HepG2 (cell line): ENCODE results near the gene FALEC. TPM values are rescaled to one million over a fixed set of nuclear protein-coding genes. Genes with fewer than 3 reads are reported as not detected.

Experiments used
- EP300 ChIP-seq, 3 experiments: sonication (generic) in 1 of 3; formaldehyde crosslinking in 1 of 3; IDR thresholded peaks; 2 replicates each; pipeline versions ENCODE4 v1.5.1 to v1.6.1; 2011 to 2020; ENCODE audit warnings: low read depth in 2 of 3, low read length in 2 of 3, borderline replicate concordance in 1 of 3, improper control_type of control experiment in 1 of 3, mild to moderate bottlenecking in 1 of 3, missing genetic modification reagents in 1 of 3, moderate library complexity in 1 of 3
- IRX3 ChIP-seq: sonication (generic); formaldehyde crosslinking; IDR thresholded peaks from 2 replicates; pipeline ENCODE4 v1.8.1; 2023; ENCODE audit warnings: mild to moderate bottlenecking, low read depth, missing genetic modification reagents, borderline replicate concordance
- KDM5A ChIP-seq: fragments of 200-600 bp; sonication (generic); IDR thresholded peaks from 2 replicates; pipeline ENCODE4 v1.7.0; 2018; ENCODE audit warnings: antibody characterized with exemption, mild to moderate bottlenecking, low read length, borderline replicate concordance
- TCF7 ChIP-seq: sonication (generic); IDR thresholded peaks from 2 replicates; pipeline ENCODE4 v1.6.1; 2016; ENCODE audit warnings: antibody characterized with exemption, low read depth
- ZNF530 ChIP-seq: sonication (generic); formaldehyde crosslinking; IDR thresholded peaks from 2 replicates; pipeline ENCODE4 v1.5.0; 2020; ENCODE audit warnings: low read depth, mild to moderate bottlenecking, missing genetic modification reagents
- ZNF614 ChIP-seq: IDR thresholded peaks from 2 replicates; pipeline ENCODE4 v1.6.1; 2018; ENCODE audit warnings: missing biosample characterization, missing genetic modification reagents, inconsistent platforms, borderline replicate concordance
- ZSCAN21 ChIP-seq: sonication (generic); formaldehyde crosslinking; IDR thresholded peaks from 2 replicates; pipeline ENCODE4 v1.8.0; 2022; ENCODE audit warnings: mild to moderate bottlenecking, missing genetic modification reagents, moderate library complexity, borderline replicate concordance
- polyA plus RNA-seq, 8 experiments: library from polyadenylated mRNA; depleted of rRNA in 3 of 8; stranded (reverse) in 7 of 8; unstranded in 1 of 8; fragments of >200 nt; fragmentation: Illumina TruSeq in 4 of 8; extraction: Trizol in 4 of 8; gene quantifications; 2 replicates each; pipeline versions ENCODE4 v1.2.1 to v1.2.3, GENCODE V29; 2011 to 2016; ENCODE audit warnings: low read depth in 4 of 8, missing spikeins in 1 of 8, mixed read lengths in 1 of 8; ENCODE audit not compliant: insufficient read depth in 1 of 8
- total RNA-seq, 5 experiments: library from RNA; depleted of rRNA; stranded (reverse); fragments of >200 nt; fragmentation: Illumina TruSeq; extraction: Trizol; gene quantifications; 2 replicates each; pipeline ENCODE4 v1.2.3, GENCODE V29; 2016; ENCODE audit warnings: low read depth in 1 of 5
- TF ChIP-seq, protein P1 (sequence below): sonication (generic); formaldehyde crosslinking; IDR thresholded peaks from 2 replicates; pipeline ENCODE4 v1.4.0; 2020; ENCODE audit warnings: mild to moderate bottlenecking, missing genetic modification reagents
- TF ChIP-seq, protein P2 (sequence below): sonication (generic); formaldehyde crosslinking; IDR thresholded peaks from 2 replicates; pipeline ENCODE4 v1.4.0; 2020; ENCODE audit warnings: low read depth, missing genetic modification reagents
- TF ChIP-seq, protein P3 (sequence below): sonication (generic); formaldehyde crosslinking; IDR thresholded peaks from 2 replicates; pipeline ENCODE4 v1.5.1; 2020; ENCODE audit warnings: missing genetic modification reagents, mild to moderate bottlenecking, borderline replicate concordance
- TF ChIP-seq, protein P4 (sequence below): sonication (generic); formaldehyde crosslinking; IDR thresholded peaks from 2 replicates; pipeline ENCODE4 v1.5.0; 2020; ENCODE audit warnings: mild to moderate bottlenecking, missing genetic modification reagents

FALEC gene
- total and polyA plus RNA-seq, 2 of the 13 experiments (the other 11 are each of a cell fraction or from before 2014, with no cell fraction given), result 0.33 to 0.71 TPM

DNA sequence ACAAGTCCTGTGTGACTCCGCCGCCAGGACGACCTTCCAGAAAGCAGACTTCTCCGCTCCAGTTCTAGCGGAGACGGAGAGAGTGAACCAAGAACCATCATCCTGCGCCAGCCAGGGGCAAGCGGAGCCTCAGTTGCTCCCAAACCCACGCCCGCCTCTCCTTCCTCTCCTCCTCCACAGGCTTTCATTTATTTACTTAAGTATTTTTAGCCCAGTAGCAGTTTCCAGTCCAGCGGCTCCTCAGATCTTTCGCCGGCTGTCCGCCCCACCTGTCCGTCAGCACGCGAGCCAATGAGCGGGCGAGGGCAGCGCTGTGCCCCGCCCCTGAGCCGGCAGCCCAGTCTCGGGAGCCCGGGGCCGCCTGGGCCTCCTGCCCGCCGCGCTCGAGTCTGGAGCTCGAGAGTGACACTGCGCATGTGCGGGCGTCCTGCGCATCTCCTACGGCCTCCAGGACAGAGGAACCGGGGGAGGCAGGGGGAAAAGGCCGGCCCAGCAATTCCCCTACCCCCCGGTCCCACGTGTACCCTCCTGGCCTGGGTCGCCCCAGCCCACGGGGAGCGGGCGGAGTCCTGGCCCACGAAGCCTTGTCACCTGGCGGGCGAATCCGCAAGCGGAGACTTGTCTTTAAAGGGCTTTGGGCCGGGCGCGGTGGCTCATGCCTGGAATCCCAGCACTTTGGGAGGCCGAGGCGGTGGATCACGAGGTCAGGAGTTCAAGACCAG, at the start of gene FALEC (continued):
- TF ChIP-seq, protein P1, sequence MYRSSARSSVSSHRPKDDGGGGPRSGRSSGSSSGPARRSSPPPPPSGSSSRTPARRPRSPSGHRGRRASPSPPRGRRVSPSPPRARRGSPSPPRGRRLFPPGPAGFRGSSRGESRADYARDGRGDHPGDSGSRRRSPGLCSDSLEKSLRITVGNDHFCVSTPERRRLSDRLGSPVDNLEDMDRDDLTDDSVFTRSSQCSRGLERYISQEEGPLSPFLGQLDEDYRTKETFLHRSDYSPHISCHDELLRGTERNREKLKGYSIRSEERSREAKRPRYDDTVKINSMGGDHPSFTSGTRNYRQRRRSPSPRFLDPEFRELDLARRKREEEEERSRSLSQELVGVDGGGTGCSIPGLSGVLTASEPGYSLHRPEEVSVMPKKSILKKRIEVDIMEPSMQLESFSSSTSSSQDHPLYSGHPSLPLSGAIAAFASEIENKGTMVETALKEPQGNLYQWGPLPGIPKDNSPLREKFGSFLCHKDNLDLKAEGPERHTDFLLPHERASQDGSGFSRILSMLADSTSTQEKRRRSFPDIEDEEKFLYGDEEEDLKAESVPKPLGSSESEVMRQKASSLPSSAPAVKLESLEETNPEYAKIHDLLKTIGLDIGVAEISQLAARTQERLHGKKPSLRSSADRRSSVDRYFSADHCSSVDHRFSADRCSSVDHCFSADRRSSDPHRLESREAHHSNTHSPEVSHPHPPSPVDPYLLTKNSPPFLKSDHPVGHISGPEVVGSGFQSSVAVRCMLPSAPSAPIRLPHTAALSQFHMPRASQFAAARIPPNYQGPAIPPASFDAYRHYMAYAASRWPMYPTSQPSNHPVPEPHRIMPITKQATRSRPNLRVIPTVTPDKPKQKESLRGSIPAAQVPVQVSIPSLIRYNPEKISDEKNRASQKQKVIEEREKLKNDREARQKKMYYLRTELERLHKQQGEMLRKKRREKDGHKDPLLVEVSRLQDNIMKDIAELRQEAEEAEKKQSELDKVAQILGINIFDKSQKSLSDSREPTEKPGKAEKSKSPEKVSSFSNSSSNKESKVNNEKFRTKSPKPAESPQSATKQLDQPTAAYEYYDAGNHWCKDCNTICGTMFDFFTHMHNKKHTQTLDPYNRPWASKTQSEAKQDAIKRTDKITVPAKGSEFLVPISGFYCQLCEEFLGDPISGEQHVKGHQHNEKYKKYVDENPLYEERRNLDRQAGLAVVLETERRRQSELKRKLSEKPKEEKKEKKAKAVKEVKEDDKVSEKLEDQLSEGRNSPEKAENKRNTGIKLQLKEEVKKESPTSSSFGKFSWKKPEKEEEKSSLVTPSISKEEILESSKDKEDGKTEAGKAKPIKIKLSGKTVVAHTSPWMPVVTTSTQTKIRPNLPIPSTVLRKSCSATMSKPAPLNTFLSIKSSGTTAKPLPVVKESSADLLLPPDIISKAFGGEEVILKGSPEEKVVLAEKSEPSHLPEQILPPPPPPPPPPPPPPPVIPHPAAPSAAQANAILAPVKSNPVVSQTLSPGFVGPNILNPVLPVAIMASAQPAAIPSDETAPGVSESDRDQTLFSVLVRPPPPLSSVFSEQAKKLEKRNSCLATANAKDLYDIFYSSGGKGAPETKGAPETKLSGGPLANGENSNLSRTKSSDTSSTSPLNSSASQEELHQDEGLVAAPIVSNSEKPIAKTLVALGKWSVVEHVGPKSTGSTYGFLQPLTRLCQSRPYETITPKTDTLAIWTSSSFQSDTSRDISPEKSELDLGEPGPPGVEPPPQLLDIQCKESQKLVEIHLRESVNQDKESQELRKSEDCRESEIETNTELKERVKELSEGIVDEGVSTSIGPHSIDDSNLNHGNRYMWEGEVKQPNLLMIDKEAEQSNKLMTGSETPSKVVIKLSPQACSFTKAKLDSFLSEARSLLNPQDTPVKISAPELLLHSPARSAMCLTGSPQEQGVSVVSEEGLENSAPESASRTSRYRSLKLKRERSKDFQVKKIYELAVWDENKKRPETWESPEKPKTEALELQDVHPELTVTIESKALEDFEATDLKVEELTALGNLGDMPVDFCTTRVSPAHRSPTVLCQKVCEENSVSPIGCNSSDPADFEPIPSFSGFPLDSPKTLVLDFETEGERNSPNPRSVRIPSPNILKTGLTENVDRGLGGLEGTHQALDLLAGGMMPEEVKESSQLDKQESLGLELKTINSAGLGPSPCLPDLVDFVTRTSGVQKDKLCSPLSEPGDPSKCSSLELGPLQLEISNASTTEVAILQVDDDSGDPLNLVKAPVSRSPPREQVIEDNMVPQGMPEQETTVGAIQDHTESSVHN (CRISPR knock-in tag), result no peak
- TF ChIP-seq TCF7 (peak; percentile 85; the same call in 1 of the 2 replicates), EP300 (IDR thresholded peaks at IDR 0.05; ENCODE audit: low read depth in 2 of 2, low read length in 2 of 2) (peak in 1 of 2 experiments; percentile 14; a peak in 1 of 4 replicates), EP300 (CRISPR knock-in tag; IDR thresholded peaks at IDR 0.05; ENCODE audit: borderline replicate concordance) (no peak), KDM5A (peak; percentile 14; the same call in 1 of the 2 replicates), ZNF530 (CRISPR knock-in tag) (no peak), IRX3 (CRISPR knock-in tag) (no peak), ZNF614 (CRISPR knock-in tag) (peak; percentile 26; the same call in 1 of the 2 replicates), ZSCAN21 (CRISPR knock-in tag) (0 out of 2 replicates have a peak, but pooled peaks have one; percentile 51)
- TF ChIP-seq, protein P2, sequence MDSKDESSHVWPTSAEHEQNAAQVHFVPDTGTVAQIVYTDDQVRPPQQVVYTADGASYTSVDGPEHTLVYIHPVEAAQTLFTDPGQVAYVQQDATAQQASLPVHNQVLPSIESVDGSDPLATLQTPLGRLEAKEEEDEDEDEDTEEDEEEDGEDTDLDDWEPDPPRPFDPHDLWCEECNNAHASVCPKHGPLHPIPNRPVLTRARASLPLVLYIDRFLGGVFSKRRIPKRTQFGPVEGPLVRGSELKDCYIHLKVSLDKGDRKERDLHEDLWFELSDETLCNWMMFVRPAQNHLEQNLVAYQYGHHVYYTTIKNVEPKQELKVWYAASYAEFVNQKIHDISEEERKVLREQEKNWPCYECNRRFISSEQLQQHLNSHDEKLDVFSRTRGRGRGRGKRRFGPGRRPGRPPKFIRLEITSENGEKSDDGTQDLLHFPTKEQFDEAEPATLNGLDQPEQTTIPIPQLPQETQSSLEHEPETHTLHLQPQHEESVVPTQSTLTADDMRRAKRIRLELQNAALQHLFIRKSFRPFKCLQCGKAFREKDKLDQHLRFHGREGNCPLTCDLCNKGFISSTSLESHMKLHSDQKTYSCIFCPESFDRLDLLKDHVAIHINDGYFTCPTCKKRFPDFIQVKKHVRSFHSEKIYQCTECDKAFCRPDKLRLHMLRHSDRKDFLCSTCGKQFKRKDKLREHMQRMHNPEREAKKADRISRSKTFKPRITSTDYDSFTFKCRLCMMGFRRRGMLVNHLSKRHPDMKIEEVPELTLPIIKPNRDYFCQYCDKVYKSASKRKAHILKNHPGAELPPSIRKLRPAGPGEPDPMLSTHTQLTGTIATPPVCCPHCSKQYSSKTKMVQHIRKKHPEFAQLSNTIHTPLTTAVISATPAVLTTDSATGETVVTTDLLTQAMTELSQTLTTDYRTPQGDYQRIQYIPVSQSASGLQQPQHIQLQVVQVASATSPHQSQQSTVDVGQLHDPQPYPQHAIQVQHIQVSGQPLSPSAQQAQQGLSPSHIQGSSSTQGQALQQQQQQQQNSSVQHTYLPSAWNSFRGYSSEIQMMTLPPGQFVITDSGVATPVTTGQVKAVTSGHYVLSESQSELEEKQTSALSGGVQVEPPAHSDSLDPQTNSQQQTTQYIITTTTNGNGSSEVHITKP (CRISPR knock-in tag), result peak; percentile 43; the same call in 1 of the 2 replicates
- TF ChIP-seq, protein P3, sequence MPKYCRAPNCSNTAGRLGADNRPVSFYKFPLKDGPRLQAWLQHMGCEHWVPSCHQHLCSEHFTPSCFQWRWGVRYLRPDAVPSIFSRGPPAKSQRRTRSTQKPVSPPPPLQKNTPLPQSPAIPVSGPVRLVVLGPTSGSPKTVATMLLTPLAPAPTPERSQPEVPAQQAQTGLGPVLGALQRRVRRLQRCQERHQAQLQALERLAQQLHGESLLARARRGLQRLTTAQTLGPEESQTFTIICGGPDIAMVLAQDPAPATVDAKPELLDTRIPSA, result no peak
- TF ChIP-seq, protein P4, sequence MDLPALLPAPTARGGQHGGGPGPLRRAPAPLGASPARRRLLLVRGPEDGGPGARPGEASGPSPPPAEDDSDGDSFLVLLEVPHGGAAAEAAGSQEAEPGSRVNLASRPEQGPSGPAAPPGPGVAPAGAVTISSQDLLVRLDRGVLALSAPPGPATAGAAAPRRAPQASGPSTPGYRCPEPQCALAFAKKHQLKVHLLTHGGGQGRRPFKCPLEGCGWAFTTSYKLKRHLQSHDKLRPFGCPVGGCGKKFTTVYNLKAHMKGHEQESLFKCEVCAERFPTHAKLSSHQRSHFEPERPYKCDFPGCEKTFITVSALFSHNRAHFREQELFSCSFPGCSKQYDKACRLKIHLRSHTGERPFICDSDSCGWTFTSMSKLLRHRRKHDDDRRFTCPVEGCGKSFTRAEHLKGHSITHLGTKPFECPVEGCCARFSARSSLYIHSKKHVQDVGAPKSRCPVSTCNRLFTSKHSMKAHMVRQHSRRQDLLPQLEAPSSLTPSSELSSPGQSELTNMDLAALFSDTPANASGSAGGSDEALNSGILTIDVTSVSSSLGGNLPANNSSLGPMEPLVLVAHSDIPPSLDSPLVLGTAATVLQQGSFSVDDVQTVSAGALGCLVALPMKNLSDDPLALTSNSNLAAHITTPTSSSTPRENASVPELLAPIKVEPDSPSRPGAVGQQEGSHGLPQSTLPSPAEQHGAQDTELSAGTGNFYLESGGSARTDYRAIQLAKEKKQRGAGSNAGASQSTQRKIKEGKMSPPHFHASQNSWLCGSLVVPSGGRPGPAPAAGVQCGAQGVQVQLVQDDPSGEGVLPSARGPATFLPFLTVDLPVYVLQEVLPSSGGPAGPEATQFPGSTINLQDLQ (CRISPR knock-in tag), result no peak
